ENCODE results near the gene LRMDA.

GRCh38 chr10:75582102-75582501 is 150.7 kb downstream of the LRMDA start:
- TF ChIP-seq POLR2AphosphoS5 (IDR thresholded peaks at IDR 0.05; ENCODE audit: low read depth, low read length) = no peak
- no peak for TF ChIP-seq EZH2 (IDR thresholded peaks at IDR 0.05; ENCODE audit: low read depth, low read length, severe bottlenecking)
- TF ChIP-seq RNF2 (IDR thresholded peaks at IDR 0.05; ENCODE audit: borderline replicate concordance, low read depth, low read length, missing control alignments, poor library complexity, severe bottlenecking) = no peak
